ENCODE results near the gene PODXL. TPM values are rescaled to one million over a fixed set of nuclear protein-coding genes. Genes with fewer than 3 reads are reported as not detected.

The PODXL gene
- total RNA-seq, 1 experiment from 2014 or later = 727 TPM

GRCh38 chr7:131552053-131552452 is 4.4 kb downstream of the PODXL start:
- H3K4ac ChIP-seq (ENCODE audit: low read depth, low read length) = no peak overlapping the region
- no peak overlapping the region for H2BK120ac ChIP-seq (ENCODE audit: low read depth, low read length, poor library complexity, severe bottlenecking)
- H3T11ph ChIP-seq (ENCODE audit: low read length) = no peak overlapping the region
- no peaks in the 10 kb centered on the region for H3K27me3 ChIP-seq (ENCODE audit: insufficient read depth, low read length)
- peak overlapping the region; percentile 82 for H3K4me2 ChIP-seq (ENCODE audit: insufficient read depth, insufficient read length, low read length)
- H3K56ac ChIP-seq (ENCODE audit: insufficient read length, low read depth, low read length) = no peak overlapping the region
- no peak overlapping the region for H2BK20ac ChIP-seq (ENCODE audit: low read depth, low read length, poor library complexity, severe bottlenecking)
- no peak overlapping the region for H3K27ac ChIP-seq (ENCODE audit: insufficient read length, low read depth, low read length)
- WGBS (ENCODE audit: extremely low coverage, insufficient read length, low lambda C conversion rate) = no CpG with 5 or more reads among the region's 6 CpGs
- H3K14ac ChIP-seq (ENCODE audit: insufficient read depth, low read length) = no peak overlapping the region
- no peaks in the 10 kb centered on the region for H3K79me1 ChIP-seq (ENCODE audit: insufficient read depth, low read depth, low read length, poor library complexity, severe bottlenecking)
- H4K5ac ChIP-seq (ENCODE audit: insufficient read length, low read depth, low read length) = no peak overlapping the region
- H3K23me2 ChIP-seq (ENCODE audit: insufficient read length, low read depth, low read length, poor library complexity, severe bottlenecking) = peaks cover 33% of the 10 kb centered on the region
- no peaks in the 10 kb centered on the region for H3K9me3 ChIP-seq (ENCODE audit: control insufficient read depth, low read depth, low read length)
- H2BK12ac ChIP-seq (ENCODE audit: insufficient read length, low read depth, low read length) = no peak overlapping the region
- no peak overlapping the region for H4K91ac ChIP-seq (ENCODE audit: insufficient read length, low read depth, low read length)
- H3K9ac ChIP-seq (ENCODE audit: extremely low read depth, insufficient read length, low read length) = no peak overlapping the region
- H2BK5ac ChIP-seq (ENCODE audit: insufficient read length, low read length) = no peak overlapping the region
- Mint-ChIP-seq H3K4me1 (peaks cover 73 to 77% of the 10 kb centered on the region in 2 experiments), H3K4me3 (peak overlapping the region; percentile 94 to 98), H3K27me3 (ENCODE audit: low read depth) (no peaks in the 10 kb centered on the region), H3K27ac (peak overlapping the region; percentile 54 to 97 (median 68); a peak in 2 of 7 replicates), H3K9me3 (peaks cover 3 to 6% of the 10 kb centered on the region in 2 experiments; a peak in 4 of 5 replicates), H3K36me3 (ENCODE audit: insufficient read depth in 1 of 3, low read depth in 3 of 3) (peaks cover 66 to 86% (median 76%) of the 10 kb centered on the region in 3 experiments)
- H3K18ac ChIP-seq (ENCODE audit: insufficient read length, low read depth, low read length) = no peak overlapping the region
- no peak overlapping the region for H3K23ac ChIP-seq (ENCODE audit: insufficient read length, low read depth, low read length)
- H2AFZ ChIP-seq (ENCODE audit: low read length) = no peak overlapping the region
- peaks cover 39% of the 10 kb centered on the region for H3K4me1 ChIP-seq (ENCODE audit: insufficient read depth, low read length)
- no peak for TF ChIP-seq CTCF (conservative IDR thresholded peaks at IDR 0.05)
- H2AK5ac ChIP-seq (ENCODE audit: insufficient read length, low read length) = no peak overlapping the region
- H4K8ac ChIP-seq (replicated peaks; ENCODE audit: insufficient read length, low read depth, low read length) = no peak overlapping the region
- H3K79me2 ChIP-seq (ENCODE audit: insufficient read depth, low read length) = peaks cover 91% of the 10 kb centered on the region
- DNase-seq = no peak
- peaks cover 9% of the 10 kb centered on the region for H4K20me1 ChIP-seq (ENCODE audit: control insufficient read depth, insufficient read depth, insufficient read length)
- H2BK15ac ChIP-seq (ENCODE audit: low read depth, low read length) = no peak overlapping the region
